ENCODE measurements around the gene TBC1D16.

Gene TBC1D16

GRCh38 chr17:80025796-80026195 is 9.9 kb downstream of the TBC1D16 start:
- Histone ChIP-seq H3K9me3 (no peaks in the 10 kb centered on the region), H3K36me3 (no peaks in the 10 kb centered on the region), H3K4me3 (ENCODE audit: low read depth in 1 of 2, low read length in 1 of 2) (no peak overlapping the region), H3K27ac (no peak overlapping the region), H3K4me1 (ENCODE audit: control insufficient read depth in 1 of 2, insufficient read depth in 1 of 2, low read depth in 1 of 2, low read length in 1 of 2) (no peaks in the 10 kb centered on the region), H3K27me3 (peaks cover 22% of the 10 kb centered on the region)
- TF ChIP-seq CTCF (IDR thresholded peaks at IDR 0.05): no peak

- Histone ChIP-seq H3K36me3 (no peaks in the 10 kb centered on the region), H3K4me1 (ENCODE audit: control insufficient read depth in 1 of 2, insufficient read depth in 1 of 2, low read depth in 1 of 2, low read length in 1 of 2) (no peaks in the 10 kb centered on the region), H3K27ac (no peak overlapping the region), H3K27me3 (peaks cover 16% of the 10 kb centered on the region), H3K9me3 (no peaks in the 10 kb centered on the region), H3K4me3 (ENCODE audit: low read depth in 1 of 2, low read length in 1 of 2) (no peak overlapping the region)
- no peak for TF ChIP-seq CTCF (IDR thresholded peaks at IDR 0.05)
Observed at GRCh38 chr17:80025140-80025539, 10.5 kb downstream of the TBC1D16 start.

GRCh38 chr17:80024206-80024972 is 11.3 kb downstream of the TBC1D16 start:
- Histone ChIP-seq H3K9me3 (no peaks in the 10 kb centered on the region), H3K4me1 (ENCODE audit: control insufficient read depth in 1 of 2, insufficient read depth in 1 of 2, low read depth in 1 of 2, low read length in 1 of 2) (no peaks in the 10 kb centered on the region), H3K27me3 (peaks cover 10% of the 10 kb centered on the region), H3K4me3 (ENCODE audit: low read depth in 1 of 2, low read length in 1 of 2) (no peak overlapping the region), H3K27ac (no peak overlapping the region), H3K36me3 (no peaks in the 10 kb centered on the region)
- no peak for TF ChIP-seq CTCF (IDR thresholded peaks at IDR 0.05)

GRCh38 chr17:80023481-80024205 is 12.0 kb downstream of the TBC1D16 start:
- Histone ChIP-seq H3K36me3 (no peaks in the 10 kb centered on the region), H3K9me3 (no peaks in the 10 kb centered on the region), H3K27me3 (peaks cover 2% of the 10 kb centered on the region), H3K4me3 (ENCODE audit: low read depth in 1 of 2, low read length in 1 of 2) (no peak overlapping the region), H3K4me1 (ENCODE audit: control insufficient read depth in 1 of 2, insufficient read depth in 1 of 2, low read depth in 1 of 2, low read length in 1 of 2) (no peaks in the 10 kb centered on the region), H3K27ac (no peak overlapping the region)
- TF ChIP-seq CTCF (IDR thresholded peaks at IDR 0.05): no peak

GRCh38 chr17:80021600-80021999 is 14.1 kb downstream of the TBC1D16 start:
- Histone ChIP-seq H3K4me3 (ENCODE audit: low read depth in 1 of 2, low read length in 1 of 2) (no peak overlapping the region), H3K27ac (no peak overlapping the region), H3K9me3 (no peaks in the 10 kb centered on the region), H3K4me1 (ENCODE audit: control insufficient read depth in 1 of 2, insufficient read depth in 1 of 2, low read depth in 1 of 2, low read length in 1 of 2) (no peaks in the 10 kb centered on the region), H3K36me3 (no peaks in the 10 kb centered on the region), H3K27me3 (no peaks in the 10 kb centered on the region)
- no peak for TF ChIP-seq CTCF (IDR thresholded peaks at IDR 0.05)
